Epithelial cell of esophagus (primary cell): ENCODE measurements around the gene RAD18.
A peak's percentile ranks its signal among the peaks of the same experiment; 100 is the strongest.

ENCODE experiments used
- DNase-seq: peaks from one replicate; pipeline ENCODE4 v3.0.0; 2010; ENCODE audit warnings: low read depth
- H3K4me3 ChIP-seq: 2 replicates; pipeline ENCODE4 v1.5.1; 2011; ENCODE audit warnings: mild to moderate bottlenecking, low read length, control low read depth
- CTCF ChIP-seq: IDR thresholded peaks from 2 replicates; pipeline ENCODE4 v1.5.1; 2011; ENCODE audit warnings: low read depth, mild to moderate bottlenecking, low read length, control low read depth, inconsistent platforms; ENCODE audit not compliant: insufficient read depth; ENCODE audit errors: missing control alignments

The RAD18 gene

GRCh38 chr3:8851703-8852102 lies 111.6 kb downstream of the RAD18 start:
- TF ChIP-seq CTCF = no peak
- H3K4me3 ChIP-seq = no peak overlapping the region
- DNase-seq = peak; percentile 74

GRCh38 chr3:8848696-8849131 lies 114.6 kb downstream of the RAD18 start:
- H3K4me3 ChIP-seq = no peak overlapping the region
- DNase-seq = peak; percentile 46
- no peak for TF ChIP-seq CTCF

- no peak for TF ChIP-seq CTCF
- H3K4me3 ChIP-seq = no peak overlapping the region
- DNase-seq = no peak
Measured at GRCh38 chr3:8847317-8847716, 116.0 kb downstream of the RAD18 start.

GRCh38 chr3:8846176-8846575 lies 117.1 kb downstream of the RAD18 start:
- TF ChIP-seq CTCF = no peak
- no peak overlapping the region for H3K4me3 ChIP-seq
- peak; percentile 35 for DNase-seq

- TF ChIP-seq CTCF = no peak
- H3K4me3 ChIP-seq = no peak overlapping the region
- DNase-seq = peak; percentile 70
Measured at GRCh38 chr3:8845641-8846040, 117.6 kb downstream of the RAD18 start.

- no peak overlapping the region for H3K4me3 ChIP-seq
- no peak for DNase-seq
- TF ChIP-seq CTCF = no peak
Measured at GRCh38 chr3:8843347-8843746, 119.9 kb downstream of the RAD18 start.

- H3K4me3 ChIP-seq = no peak overlapping the region
- no peak for DNase-seq
- no peak for TF ChIP-seq CTCF
Measured at GRCh38 chr3:8842293-8842692, 121.0 kb downstream of the RAD18 start.
